Measurements from ENCODE around the gene TERT. TPM values are rescaled to one million over a fixed set of nuclear protein-coding genes. Genes with fewer than 3 reads are reported as not detected.
"Not testable (repeated sequence)": the region's sequence is repeated elsewhere in the genome, so short reads cannot be mapped to it uniquely, and the experiment has no call there.

TERT gene
- total and polyA plus RNA-seq, 2 of the 4 experiments (the other 2 are of a cell fraction) = not detected

DNA sequence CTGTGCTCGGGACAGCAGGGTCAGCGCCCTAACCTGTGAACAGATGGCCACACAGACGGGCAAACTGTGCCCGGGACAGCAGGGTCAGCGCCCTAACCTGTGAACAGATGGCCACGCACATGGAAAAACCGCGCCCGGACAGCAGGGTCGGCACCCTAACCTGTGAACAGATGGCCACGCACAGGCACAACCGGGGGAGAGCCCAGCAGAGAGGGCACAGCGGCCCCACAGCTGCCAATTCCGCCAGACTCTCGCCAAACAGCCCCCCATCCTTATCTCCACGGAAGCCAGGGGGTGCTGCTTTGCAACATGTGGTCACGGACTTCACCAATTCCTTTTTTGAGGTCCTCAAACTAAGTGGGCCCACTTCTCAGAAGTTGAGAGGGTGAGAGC, 44.9 kb upstream of the TERT start:
- dilution Hi-C loops (cut with HindIII; ENCODE audit: low sequenced_read_pairs, unreplicated experiment); H2AFZ ChIP-seq (replicated peaks; ENCODE audit: low read length, poor library complexity); H3K9ac ChIP-seq (ENCODE audit: low read depth, low read length); H3K9me3 ChIP-seq (ENCODE audit: control insufficient read depth, insufficient read depth, low read length); intact Hi-C loops (cut with micrococcal nuclease); DNase-seq; H3K4me1 ChIP-seq (ENCODE audit: control insufficient read depth, insufficient read depth, low read length); H3K23ac ChIP-seq (ENCODE audit: low read depth, low read length); POLR2A ChIA-PET (ENCODE audit: unreplicated experiment); H3K4ac ChIP-seq (ENCODE audit: low read depth, low read length); CTCF ChIA-PET; H3K27me3 ChIP-seq (ENCODE audit: control insufficient read depth, insufficient read depth, low read length); H4K5ac ChIP-seq (ENCODE audit: low read depth, low read length); H2BK15ac ChIP-seq (ENCODE audit: low read depth, low read length); H2BK120ac ChIP-seq (ENCODE audit: low read depth, low read length); H4K91ac ChIP-seq (ENCODE audit: insufficient read depth, low read depth, low read length); H3K56ac ChIP-seq (ENCODE audit: extremely low read depth, insufficient read depth, low read length); H4K20me1 ChIP-seq (ENCODE audit: insufficient read depth, low read length); H2BK20ac ChIP-seq (ENCODE audit: low read depth, low read length); H3K4me2 ChIP-seq (ENCODE audit: low read depth, low read length); H3K18ac ChIP-seq (ENCODE audit: low read depth, low read length); BruUV-seq (replicated peaks); in situ Hi-C loops (cut with MboI; ENCODE audit: low sequenced_read_pairs); ATAC-seq (ENCODE audit: low read depth); H4K8ac ChIP-seq (ENCODE audit: low read depth in 2 of 2, low read length in 2 of 2); H2AK5ac ChIP-seq (ENCODE audit: low read depth, low read length); H3K4me3 ChIP-seq (ENCODE audit: insufficient read depth, low read depth, low read length); H2BK5ac ChIP-seq (ENCODE audit: low read depth, low read length, poor library complexity, severe bottlenecking); H3K27ac ChIP-seq (ENCODE audit: insufficient read depth, low read length); H3K14ac ChIP-seq (replicated peaks; ENCODE audit: low read depth, low read length); H2AK9ac ChIP-seq (replicated peaks; ENCODE audit: low read depth, low read length, poor library complexity); H3K9me1 ChIP-seq (ENCODE audit: insufficient read depth, low read length): not testable (repeated sequence)
- Histone ChIP-seq H3K36me3 (ENCODE audit: control insufficient read depth, insufficient read depth, low read length) (peaks cover 60% of the 10 kb centered on the region), H3K79me1 (ENCODE audit: low read depth in 1 of 2, low read length in 2 of 2) (peaks cover 13 to 22% of the 10 kb centered on the region in 2 experiments)
- WGBS, 2 experiments (ENCODE audit: extremely low coverage in 2 of 2, insufficient read length in 1 of 2) = 90% methylated on average over 2 of the region's 17 CpGs; no CpG with 5 or more reads in 1 of the 2 experiments

DNA sequence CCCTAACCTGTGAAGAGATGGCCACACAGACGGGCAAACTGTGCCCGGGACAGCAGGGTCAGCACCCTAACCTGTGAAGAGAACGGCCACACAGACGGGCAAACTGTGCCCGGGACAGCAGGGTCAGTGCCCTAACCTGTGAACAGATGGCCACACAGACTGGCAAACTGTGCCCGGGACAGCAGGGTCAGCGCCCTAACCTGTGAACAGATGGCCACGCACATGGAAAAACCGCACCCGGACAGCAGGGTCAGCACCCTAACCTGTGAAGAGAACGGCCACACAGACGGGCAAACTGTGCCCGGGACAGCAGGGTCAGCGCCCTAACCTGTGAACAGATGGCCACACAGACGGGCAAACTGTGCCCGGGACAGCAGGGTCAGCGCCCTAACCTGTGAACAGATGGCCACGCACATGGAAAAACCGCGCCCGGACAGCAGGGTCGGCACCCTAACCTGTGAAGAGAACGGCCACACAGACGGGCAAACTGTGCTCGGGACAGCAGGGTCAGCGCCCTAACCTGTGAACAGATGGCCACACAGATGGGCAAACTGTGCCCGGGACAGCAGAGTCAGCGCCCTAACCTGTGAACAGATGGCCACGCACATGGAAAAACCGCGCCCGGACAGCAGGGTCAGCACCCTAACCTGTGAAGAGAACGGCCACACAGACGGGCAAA, 44.4 kb upstream of the TERT start:
- H2AK5ac ChIP-seq (ENCODE audit: low read depth, low read length); H3K4me1 ChIP-seq (ENCODE audit: control insufficient read depth, insufficient read depth, low read length); CTCF ChIA-PET; H2AFZ ChIP-seq (replicated peaks; ENCODE audit: low read length, poor library complexity); DNase-seq; H3K27me3 ChIP-seq (ENCODE audit: control insufficient read depth, insufficient read depth, low read length); H3K4me2 ChIP-seq (ENCODE audit: low read depth, low read length); H2BK120ac ChIP-seq (ENCODE audit: low read depth, low read length); H3K9ac ChIP-seq (ENCODE audit: low read depth, low read length); H2BK15ac ChIP-seq (ENCODE audit: low read depth, low read length); BruUV-seq (replicated peaks); H3K27ac ChIP-seq (ENCODE audit: insufficient read depth, low read length); ATAC-seq (ENCODE audit: low read depth); dilution Hi-C loops (cut with HindIII; ENCODE audit: low sequenced_read_pairs, unreplicated experiment); H4K5ac ChIP-seq (ENCODE audit: low read depth, low read length); H3K4me3 ChIP-seq (ENCODE audit: insufficient read depth, low read depth, low read length); intact Hi-C loops (cut with micrococcal nuclease); H4K20me1 ChIP-seq (ENCODE audit: insufficient read depth, low read length); H3K56ac ChIP-seq (ENCODE audit: extremely low read depth, insufficient read depth, low read length); H2BK5ac ChIP-seq (ENCODE audit: low read depth, low read length, poor library complexity, severe bottlenecking); H4K91ac ChIP-seq (ENCODE audit: insufficient read depth, low read depth, low read length); H3K18ac ChIP-seq (ENCODE audit: low read depth, low read length); H4K8ac ChIP-seq (ENCODE audit: low read depth in 2 of 2, low read length in 2 of 2); H3K23ac ChIP-seq (ENCODE audit: low read depth, low read length); POLR2A ChIA-PET (ENCODE audit: unreplicated experiment); in situ Hi-C loops (cut with MboI; ENCODE audit: low sequenced_read_pairs); H2AK9ac ChIP-seq (replicated peaks; ENCODE audit: low read depth, low read length, poor library complexity); H3K9me3 ChIP-seq (ENCODE audit: control insufficient read depth, insufficient read depth, low read length); H3K14ac ChIP-seq (replicated peaks; ENCODE audit: low read depth, low read length); H3K9me1 ChIP-seq (ENCODE audit: insufficient read depth, low read length); H3K4ac ChIP-seq (ENCODE audit: low read depth, low read length); H2BK20ac ChIP-seq (ENCODE audit: low read depth, low read length): not testable (repeated sequence)
- H3K79me1 ChIP-seq (ENCODE audit: low read depth in 1 of 2, low read length in 2 of 2) = peaks cover 13 to 19% of the 10 kb centered on the region in 2 experiments
- H3K36me3 ChIP-seq (ENCODE audit: control insufficient read depth, insufficient read depth, low read length) = peaks cover 61% of the 10 kb centered on the region
- WGBS, 2 experiments (ENCODE audit: extremely low coverage in 2 of 2, insufficient read length in 1 of 2) = 94% methylated on average over 7 of the region's 34 CpGs; no CpG with 5 or more reads in 1 of the 2 experiments
